ENCODE results near the gene SEC14L1. TPM values are rescaled to one million over a fixed set of nuclear protein-coding genes. Genes with fewer than 3 reads are reported as not detected.

The SEC14L1 gene
- total RNA-seq, 1 experiment from 2014 or later = 27.0 TPM

GRCh38 chr17:77188084-77189066 is 47.6 kb downstream of the SEC14L1 start:
- no peak for DNase-seq (ENCODE audit: low read depth)

DNA sequence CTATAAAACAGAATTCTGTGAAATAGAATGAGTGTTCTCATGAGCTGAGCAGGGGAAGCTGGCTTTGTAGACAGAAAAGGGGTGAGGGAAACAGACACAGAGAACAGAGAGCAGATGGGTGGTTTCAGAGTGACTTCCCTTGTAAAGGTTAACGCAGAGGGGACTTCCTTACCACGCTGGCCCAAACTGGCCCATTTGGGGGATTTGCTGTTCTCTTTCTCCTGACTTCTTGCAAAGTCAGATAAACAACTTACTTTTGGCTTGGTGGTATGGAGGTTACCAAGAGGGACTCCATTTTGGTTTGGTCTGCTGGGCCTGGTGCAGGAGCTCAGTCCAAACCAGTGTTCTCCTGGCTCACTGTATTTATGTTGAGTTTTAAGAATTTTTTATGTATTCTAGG is 48.4 kb downstream of the SEC14L1 start:
- no peak for DNase-seq (ENCODE audit: low read depth)

- no peak for DNase-seq (ENCODE audit: low read depth)
Measured at GRCh38 chr17:77190576-77190975, 49.8 kb downstream of the SEC14L1 start.

- no peak for DNase-seq (ENCODE audit: low read depth)
Measured at GRCh38 chr17:77191244-77191643, 50.5 kb downstream of the SEC14L1 start.

- peak; percentile 54 for DNase-seq (ENCODE audit: low read depth)
Measured at GRCh38 chr17:77193653-77194052, 52.9 kb downstream of the SEC14L1 start.

GRCh38 chr17:77194179-77194578 is 53.4 kb downstream of the SEC14L1 start:
- DNase-seq (ENCODE audit: low read depth) = no peak

DNA sequence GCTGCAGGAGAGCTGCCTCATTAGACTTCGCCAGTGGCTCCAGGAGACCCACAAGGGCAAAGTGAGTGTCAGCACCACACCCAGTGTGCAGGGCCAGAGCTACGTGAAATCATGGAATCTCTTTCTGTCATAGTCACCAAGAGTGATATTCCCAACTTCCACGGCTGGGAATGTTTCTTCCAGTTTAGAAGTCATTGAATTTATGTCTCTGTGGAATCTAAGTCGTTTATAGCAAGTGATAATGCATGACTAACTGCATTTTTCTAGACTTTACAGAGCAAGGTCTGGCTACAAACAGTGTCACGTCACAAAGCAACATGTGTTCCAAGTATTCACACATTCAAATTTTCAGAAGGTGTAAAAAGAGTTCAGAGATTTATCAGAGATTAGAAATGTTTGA is 55.5 kb downstream of the SEC14L1 start:
- no peak for DNase-seq (ENCODE audit: low read depth)

GRCh38 chr17:77197115-77197514 is 56.3 kb downstream of the SEC14L1 start:
- no peak for DNase-seq (ENCODE audit: low read depth)

- no peak for DNase-seq (ENCODE audit: low read depth)
Measured at GRCh38 chr17:77200711-77201110, 59.9 kb downstream of the SEC14L1 start.

DNA sequence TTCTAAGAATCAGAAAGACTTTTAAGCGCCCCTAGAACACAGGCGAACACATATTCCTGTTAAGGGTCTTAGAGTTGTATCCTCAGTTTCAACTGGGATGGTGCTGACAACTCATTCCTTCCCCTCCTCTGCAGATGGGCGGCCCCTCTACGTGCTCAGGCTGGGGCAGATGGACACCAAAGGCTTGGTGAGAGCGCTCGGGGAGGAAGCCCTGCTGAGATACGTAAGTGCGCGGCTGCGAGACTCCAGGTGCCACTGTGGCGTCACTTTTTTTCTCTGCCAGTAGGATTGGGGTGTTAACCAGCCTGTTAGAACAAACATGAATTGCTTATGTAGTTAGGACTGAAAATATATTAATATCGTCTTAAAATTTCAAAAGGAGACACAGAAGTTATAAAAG is 62.7 kb downstream of the SEC14L1 start:
- no peak for DNase-seq (ENCODE audit: low read depth)

DNA sequence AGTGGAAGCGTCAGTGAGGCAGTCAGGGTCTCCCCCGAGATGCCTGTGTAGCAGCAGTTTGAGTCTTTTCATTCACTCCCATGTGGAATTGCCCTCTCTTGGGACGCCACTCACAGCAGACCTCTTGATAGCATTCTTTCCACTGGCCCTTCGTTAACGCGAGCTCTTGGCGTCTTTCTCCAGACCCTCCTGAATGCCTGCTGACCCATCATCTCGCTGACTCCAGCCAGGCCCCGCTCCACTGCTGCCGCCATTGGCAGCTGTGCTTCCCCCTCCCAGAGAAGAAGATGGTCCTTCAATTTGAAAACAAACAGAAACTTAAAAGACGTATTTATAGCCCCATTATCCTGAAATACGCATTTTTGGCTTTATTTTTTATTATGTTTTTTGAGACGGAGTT is 63.1 kb downstream of the SEC14L1 start:
- DNase-seq (ENCODE audit: low read depth) = no peak

- DNase-seq (ENCODE audit: low read depth) = no peak
Measured at GRCh38 chr17:77204536-77204935, 63.8 kb downstream of the SEC14L1 start.

DNA sequence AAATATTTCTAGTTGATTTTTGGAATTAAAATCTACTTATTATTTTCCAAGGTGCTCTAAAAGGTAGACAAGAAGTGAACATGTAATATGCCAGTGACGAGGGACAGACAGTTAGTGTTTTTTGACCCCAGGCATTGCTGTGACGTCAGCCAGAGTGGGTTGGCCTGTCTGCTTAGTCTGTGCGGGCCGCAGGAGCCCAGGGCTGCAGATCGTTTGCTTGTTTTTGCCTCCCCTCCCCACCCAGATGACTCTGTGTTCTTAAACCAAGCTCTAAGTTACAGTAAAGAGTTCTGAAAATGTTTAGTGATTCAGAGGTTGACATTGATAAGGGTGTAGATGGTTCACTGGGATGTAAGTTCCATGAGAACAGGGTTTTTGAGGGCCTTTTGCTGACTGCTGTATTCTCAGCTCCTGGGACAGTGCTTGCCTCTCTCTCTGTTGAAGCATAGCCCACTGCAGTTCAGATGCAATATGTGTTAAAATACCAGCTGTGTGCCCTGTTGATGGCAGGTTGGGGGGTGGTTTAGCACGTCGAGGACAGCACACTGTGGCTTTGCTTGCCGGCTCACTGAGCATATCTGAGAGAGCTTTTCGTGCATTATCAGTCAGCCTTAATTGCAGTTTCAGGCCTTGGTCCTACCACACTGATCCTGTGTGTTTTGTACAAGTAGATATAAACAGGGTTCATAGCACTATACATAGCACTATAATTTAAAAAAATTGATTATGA is 64.8 kb downstream of the SEC14L1 start:
- DNase-seq (ENCODE audit: low read depth) = no peak

- DNase-seq (ENCODE audit: low read depth) = no peak
Measured at GRCh38 chr17:77206158-77206956, 65.6 kb downstream of the SEC14L1 start.

- no peak for DNase-seq (ENCODE audit: low read depth)
Measured at GRCh38 chr17:77207689-77208216, 67.0 kb downstream of the SEC14L1 start.

- DNase-seq (ENCODE audit: low read depth) = peak; percentile 61
Measured at GRCh38 chr17:77208217-77208808, 67.5 kb downstream of the SEC14L1 start.

GRCh38 chr17:77208856-77209255 is 68.1 kb downstream of the SEC14L1 start:
- no peak for DNase-seq (ENCODE audit: low read depth)

DNA sequence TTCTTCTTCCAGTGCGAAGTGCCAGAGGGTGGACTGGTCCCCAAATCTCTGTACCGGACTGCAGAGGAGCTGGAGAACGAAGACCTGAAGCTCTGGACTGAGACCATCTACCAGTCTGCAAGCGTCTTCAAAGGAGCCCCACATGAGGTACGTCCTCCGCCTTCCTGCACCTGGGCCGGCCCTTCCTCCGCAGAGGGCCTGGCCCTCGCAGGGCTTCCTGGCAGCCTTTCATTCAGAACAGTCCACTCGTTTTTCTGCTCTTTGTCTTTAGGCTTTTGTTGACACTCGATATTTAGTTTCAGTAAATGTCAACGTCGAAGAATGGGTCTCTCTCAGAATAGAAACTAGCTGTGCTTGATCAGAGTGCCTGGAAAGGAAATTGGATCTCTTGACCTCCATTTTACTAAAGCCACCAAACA is 68.6 kb downstream of the SEC14L1 start:
- DNase-seq (ENCODE audit: low read depth) = no peak

DNA sequence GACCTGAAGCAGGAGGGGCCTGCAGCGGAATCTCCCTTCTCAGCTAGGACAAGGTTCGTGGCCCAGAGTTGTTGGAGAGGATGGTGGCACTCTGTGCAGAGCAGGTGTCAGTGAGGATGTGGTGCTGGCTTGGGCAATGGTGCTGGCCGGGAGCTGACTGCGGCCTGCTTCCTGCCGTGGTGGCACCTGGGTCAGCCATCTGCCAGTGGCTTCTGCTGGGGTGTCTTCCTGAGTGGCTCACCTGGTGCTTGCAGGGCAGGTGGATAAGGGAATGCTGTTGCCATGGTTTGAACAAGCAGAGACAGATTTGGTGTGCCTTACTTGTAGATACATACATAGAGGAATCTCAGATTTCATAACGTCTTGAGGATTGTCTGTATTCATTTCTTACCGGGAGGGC is 69.6 kb downstream of the SEC14L1 start:
- no peak for DNase-seq (ENCODE audit: low read depth)

- no peak for DNase-seq (ENCODE audit: low read depth)
Measured at GRCh38 chr17:77210946-77211541, 70.3 kb downstream of the SEC14L1 start.

- DNase-seq (ENCODE audit: low read depth) = no peak
Measured at GRCh38 chr17:77211681-77212080, 70.9 kb downstream of the SEC14L1 start.

Data from LHCN-M2 (cell line).